ENCODE data around the gene FA2H.
"Not testable (repeated sequence)": the region's sequence is repeated elsewhere in the genome, so short reads cannot be mapped to it uniquely, and the experiment has no call there.

FA2H gene

GRCh38 chr16:74668877-74669276 lies 105.7 kb downstream of the FA2H start:
- DNase-seq = not testable (repeated sequence)

GRCh38 chr16:74667255-74667700 lies 107.3 kb downstream of the FA2H start:
- DNase-seq = no peak

- DNase-seq = peak; percentile 78
These were observed 108.0 kb downstream of the FA2H start, which contains the start of gene RFWD3 for GRCh38 chr16:74666425-74667254. Gene RFWD3, minus strand, starts transcription at chr16:74666877. Its CDS starts 5,428 bp downstream, at chr16:74661449.

- DNase-seq = no peak
These were observed 108.6 kb downstream of the FA2H start for GRCh38 chr16:74666010-74666421.
